Measurements from ENCODE around the gene CRYL1.

CRYL1 gene

GRCh38 chr13:20461860-20462532 is 63.7 kb downstream of the CRYL1 start:
- Histone ChIP-seq H3K27ac (ENCODE audit: low read depth, low read length) (no peak overlapping the region), H3K36me3 (ENCODE audit: control insufficient read depth in 1 of 2, insufficient read depth in 2 of 2, low read length in 2 of 2) (no peaks in the 10 kb centered on the region), H3K27me3 (ENCODE audit: control insufficient read depth in 1 of 2, insufficient read depth in 2 of 2, low read length in 2 of 2) (no peaks in the 10 kb centered on the region), H3K4me3 (ENCODE audit: low read depth in 1 of 2, low read length in 2 of 2) (no peak overlapping the region), H3K4me1 (ENCODE audit: control insufficient read depth in 1 of 2, insufficient read depth in 2 of 2, low read length in 2 of 2) (peaks cover 9 to 18% of the 10 kb centered on the region in 2 donors), H3K9me3 (ENCODE audit: control insufficient read depth in 1 of 2, low read length in 2 of 2) (no peaks in the 10 kb centered on the region), H3K9ac (ENCODE audit: low read depth in 1 of 2, low read length in 2 of 2) (no peak overlapping the region)

- Histone ChIP-seq H3K27me3 (ENCODE audit: control insufficient read depth in 1 of 2, insufficient read depth in 2 of 2, low read length in 2 of 2) (no peaks in the 10 kb centered on the region), H3K9ac (ENCODE audit: low read depth in 1 of 2, low read length in 2 of 2) (no peak overlapping the region), H3K9me3 (ENCODE audit: control insufficient read depth in 1 of 2, low read length in 2 of 2) (no peaks in the 10 kb centered on the region), H3K27ac (ENCODE audit: low read depth, low read length) (no peak overlapping the region), H3K4me1 (ENCODE audit: control insufficient read depth in 1 of 2, insufficient read depth in 2 of 2, low read length in 2 of 2) (peaks cover 9 to 18% of the 10 kb centered on the region in 2 donors), H3K36me3 (ENCODE audit: control insufficient read depth in 1 of 2, insufficient read depth in 2 of 2, low read length in 2 of 2) (no peaks in the 10 kb centered on the region), H3K4me3 (ENCODE audit: low read depth in 1 of 2, low read length in 2 of 2) (no peak overlapping the region)
Observed at GRCh38 chr13:20461481-20461859, 64.2 kb downstream of the CRYL1 start.

GRCh38 chr13:20460761-20461160 is 64.9 kb downstream of the CRYL1 start:
- no peaks in the 10 kb centered on the region for H3K9me3 ChIP-seq (ENCODE audit: control insufficient read depth in 1 of 2, low read length in 2 of 2)
- peaks cover 7 to 12% of the 10 kb centered on the region in 2 donors for H3K4me1 ChIP-seq (ENCODE audit: control insufficient read depth in 1 of 2, insufficient read depth in 2 of 2, low read length in 2 of 2)
- no peak overlapping the region for H3K9ac ChIP-seq (ENCODE audit: low read depth in 1 of 2, low read length in 2 of 2)
- no peaks in the 10 kb centered on the region for H3K36me3 ChIP-seq (ENCODE audit: control insufficient read depth in 1 of 2, insufficient read depth in 2 of 2, low read length in 2 of 2)
- no peaks in the 10 kb centered on the region for H3K27me3 ChIP-seq (ENCODE audit: control insufficient read depth in 1 of 2, insufficient read depth in 2 of 2, low read length in 2 of 2)
- H3K27ac ChIP-seq (ENCODE audit: low read depth, low read length): no peak overlapping the region
- H3K4me3 ChIP-seq (ENCODE audit: low read depth in 1 of 2, low read length in 2 of 2): no peak overlapping the region

- no peaks in the 10 kb centered on the region for H3K9me3 ChIP-seq (ENCODE audit: control insufficient read depth in 1 of 2, low read length in 2 of 2)
- no peak overlapping the region for H3K27ac ChIP-seq (ENCODE audit: low read depth, low read length)
- H3K27me3 ChIP-seq (ENCODE audit: control insufficient read depth in 1 of 2, insufficient read depth in 2 of 2, low read length in 2 of 2): no peaks in the 10 kb centered on the region
- no peak overlapping the region for H3K4me3 ChIP-seq (ENCODE audit: low read depth in 1 of 2, low read length in 2 of 2)
- no peak overlapping the region for H3K9ac ChIP-seq (ENCODE audit: low read depth in 1 of 2, low read length in 2 of 2)
- H3K36me3 ChIP-seq (ENCODE audit: control insufficient read depth in 1 of 2, insufficient read depth in 2 of 2, low read length in 2 of 2): no peaks in the 10 kb centered on the region
- H3K4me1 ChIP-seq (ENCODE audit: control insufficient read depth in 1 of 2, insufficient read depth in 2 of 2, low read length in 2 of 2): peaks cover 0 to 8% of the 10 kb centered on the region in 2 donors
Observed at GRCh38 chr13:20457670-20458069, 68.0 kb downstream of the CRYL1 start.

GRCh38 chr13:20456737-20457136 is 68.9 kb downstream of the CRYL1 start:
- Histone ChIP-seq H3K9me3 (ENCODE audit: control insufficient read depth in 1 of 2, low read length in 2 of 2) (no peaks in the 10 kb centered on the region), H3K4me1 (ENCODE audit: control insufficient read depth in 1 of 2, insufficient read depth in 2 of 2, low read length in 2 of 2) (peaks cover 0 to 8% of the 10 kb centered on the region in 2 donors), H3K4me3 (ENCODE audit: low read depth in 1 of 2, low read length in 2 of 2) (no peak overlapping the region)

GRCh38 chr13:20451397-20451796 is 74.3 kb downstream of the CRYL1 start:
- H3K9ac ChIP-seq (ENCODE audit: low read depth in 1 of 2, low read length in 2 of 2): no peak overlapping the region
- H3K27me3 ChIP-seq (ENCODE audit: control insufficient read depth in 1 of 2, insufficient read depth in 2 of 2, low read length in 2 of 2): no peaks in the 10 kb centered on the region
- no peak overlapping the region for H3K27ac ChIP-seq (ENCODE audit: low read depth, low read length)
- no peak overlapping the region for H3K4me3 ChIP-seq (ENCODE audit: low read depth in 1 of 2, low read length in 2 of 2)
- no peaks in the 10 kb centered on the region for H3K4me1 ChIP-seq (ENCODE audit: control insufficient read depth in 1 of 2, insufficient read depth in 2 of 2, low read length in 2 of 2)
- peaks cover 6 to 11% of the 10 kb centered on the region in 2 donors for H3K9me3 ChIP-seq (ENCODE audit: control insufficient read depth in 1 of 2, low read length in 2 of 2)
- no peaks in the 10 kb centered on the region for H3K36me3 ChIP-seq (ENCODE audit: control insufficient read depth in 1 of 2, insufficient read depth in 2 of 2, low read length in 2 of 2)

More at GRCh38 chr13:20456737-20457136, 68.9 kb downstream of the CRYL1 start:
- H3K36me3 ChIP-seq (ENCODE audit: control insufficient read depth in 1 of 2, insufficient read depth in 2 of 2, low read length in 2 of 2): no peaks in the 10 kb centered on the region
- no peaks in the 10 kb centered on the region for H3K27me3 ChIP-seq (ENCODE audit: control insufficient read depth in 1 of 2, insufficient read depth in 2 of 2, low read length in 2 of 2)
- H3K9ac ChIP-seq (ENCODE audit: low read depth in 1 of 2, low read length in 2 of 2): no peak overlapping the region
- no peak overlapping the region for H3K27ac ChIP-seq (ENCODE audit: low read depth, low read length)

GRCh38 chr13:20448470-20448869 is 77.2 kb downstream of the CRYL1 start:
- Histone ChIP-seq H3K27me3 (ENCODE audit: control insufficient read depth in 1 of 2, insufficient read depth in 2 of 2, low read length in 2 of 2) (no peaks in the 10 kb centered on the region), H3K27ac (ENCODE audit: low read depth, low read length) (no peak overlapping the region), H3K4me1 (ENCODE audit: control insufficient read depth in 1 of 2, insufficient read depth in 2 of 2, low read length in 2 of 2) (no peaks in the 10 kb centered on the region), H3K36me3 (ENCODE audit: control insufficient read depth in 1 of 2, insufficient read depth in 2 of 2, low read length in 2 of 2) (no peaks in the 10 kb centered on the region), H3K9ac (ENCODE audit: low read depth in 1 of 2, low read length in 2 of 2) (no peak overlapping the region), H3K9me3 (ENCODE audit: control insufficient read depth in 1 of 2, low read length in 2 of 2) (peaks cover 6 to 11% of the 10 kb centered on the region in 2 donors), H3K4me3 (ENCODE audit: low read depth in 1 of 2, low read length in 2 of 2) (no peak overlapping the region)

- no peak overlapping the region for H3K4me3 ChIP-seq (ENCODE audit: low read depth in 1 of 2, low read length in 2 of 2)
- no peak overlapping the region for H3K27ac ChIP-seq (ENCODE audit: low read depth, low read length)
- peaks cover 6 to 11% of the 10 kb centered on the region in 2 donors for H3K9me3 ChIP-seq (ENCODE audit: control insufficient read depth in 1 of 2, low read length in 2 of 2)
- H3K9ac ChIP-seq (ENCODE audit: low read depth in 1 of 2, low read length in 2 of 2): no peak overlapping the region
- H3K36me3 ChIP-seq (ENCODE audit: control insufficient read depth in 1 of 2, insufficient read depth in 2 of 2, low read length in 2 of 2): no peaks in the 10 kb centered on the region
- H3K27me3 ChIP-seq (ENCODE audit: control insufficient read depth in 1 of 2, insufficient read depth in 2 of 2, low read length in 2 of 2): no peaks in the 10 kb centered on the region
- H3K4me1 ChIP-seq (ENCODE audit: control insufficient read depth in 1 of 2, insufficient read depth in 2 of 2, low read length in 2 of 2): no peaks in the 10 kb centered on the region
Observed at GRCh38 chr13:20446900-20447299, 78.8 kb downstream of the CRYL1 start.

GRCh38 chr13:20446405-20446804 is 79.3 kb downstream of the CRYL1 start:
- no peaks in the 10 kb centered on the region for H3K27me3 ChIP-seq (ENCODE audit: control insufficient read depth in 1 of 2, insufficient read depth in 2 of 2, low read length in 2 of 2)
- H3K9ac ChIP-seq (ENCODE audit: low read depth in 1 of 2, low read length in 2 of 2): no peak overlapping the region
- no peaks in the 10 kb centered on the region for H3K36me3 ChIP-seq (ENCODE audit: control insufficient read depth in 1 of 2, insufficient read depth in 2 of 2, low read length in 2 of 2)
- peaks cover 6 to 11% of the 10 kb centered on the region in 2 donors for H3K9me3 ChIP-seq (ENCODE audit: control insufficient read depth in 1 of 2, low read length in 2 of 2)
- no peaks in the 10 kb centered on the region for H3K4me1 ChIP-seq (ENCODE audit: control insufficient read depth in 1 of 2, insufficient read depth in 2 of 2, low read length in 2 of 2)
- no peak overlapping the region for H3K4me3 ChIP-seq (ENCODE audit: low read depth in 1 of 2, low read length in 2 of 2)
- H3K27ac ChIP-seq (ENCODE audit: low read depth, low read length): no peak overlapping the region

GRCh38 chr13:20442798-20443381 is 82.8 kb downstream of the CRYL1 start:
- Histone ChIP-seq H3K9me3 (ENCODE audit: control insufficient read depth in 1 of 2, low read length in 2 of 2) (no peaks in the 10 kb centered on the region), H3K27me3 (ENCODE audit: control insufficient read depth in 1 of 2, insufficient read depth in 2 of 2, low read length in 2 of 2) (no peaks in the 10 kb centered on the region), H3K36me3 (ENCODE audit: control insufficient read depth in 1 of 2, insufficient read depth in 2 of 2, low read length in 2 of 2) (peaks cover 12 to 15% of the 10 kb centered on the region in 2 donors), H3K27ac (ENCODE audit: low read depth, low read length) (no peak overlapping the region), H3K9ac (ENCODE audit: low read depth in 1 of 2, low read length in 2 of 2) (no peak overlapping the region), H3K4me3 (ENCODE audit: low read depth in 1 of 2, low read length in 2 of 2) (no peak overlapping the region), H3K4me1 (ENCODE audit: control insufficient read depth in 1 of 2, insufficient read depth in 2 of 2, low read length in 2 of 2) (no peaks in the 10 kb centered on the region)

All from duodenal mucosa (tissue), 2 donors.